Activated T-helper 9 cell treated with anti-CD3 and anti-CD28 coated beads, Interleukin-2, amount 50 U/mL, for 16 hours (primary cell): ENCODE measurements around the gene IRF4.

ENCODE experiments used
- DNase-seq: peaks from one replicate; pipeline ENCODE4 v3.0.0-alpha.2; 2020; ENCODE audit warnings: low read depth

The IRF4 gene

GRCh38 chr6:391559-392440, at the start of gene IRF4:
IRF4 (plus strand) TSS chr6:391752; CDS start chr6:393153, 1,401 bp downstream.
- peak; percentile 74 for DNase-seq

GRCh38 chr6:341914-342831, 49.4 kb upstream of the IRF4 start:
- no peak for DNase-seq

GRCh38 chr6:342832-343179, 48.7 kb upstream of the IRF4 start:
- no peak for DNase-seq

GRCh38 chr6:343226-343935, 48.2 kb upstream of the IRF4 start:
- DNase-seq = no peak

- DNase-seq = no peak
These were observed 47.4 kb upstream of the IRF4 start for GRCh38 chr6:343960-344815.

GRCh38 chr6:344816-345340, 46.7 kb upstream of the IRF4 start:
- no peak for DNase-seq

GRCh38 chr6:345747-346385, 45.7 kb upstream of the IRF4 start:
- DNase-seq = no peak

- no peak for DNase-seq
These were observed 45.0 kb upstream of the IRF4 start for GRCh38 chr6:346386-347030.

- no peak for DNase-seq
These were observed 44.3 kb upstream of the IRF4 start for GRCh38 chr6:347232-347631.

- DNase-seq = no peak
These were observed 43.3 kb upstream of the IRF4 start for GRCh38 chr6:347951-348859.

GRCh38 chr6:348860-349396, 42.6 kb upstream of the IRF4 start:
- no peak for DNase-seq

- no peak for DNase-seq
These were observed 42.0 kb upstream of the IRF4 start for GRCh38 chr6:349491-349921.

- DNase-seq = no peak
These were observed 41.2 kb upstream of the IRF4 start for GRCh38 chr6:350371-350770.

- DNase-seq = no peak
These were observed 40.3 kb upstream of the IRF4 start for GRCh38 chr6:351011-351866.

GRCh38 chr6:351867-352289, 39.7 kb upstream of the IRF4 start:
- DNase-seq = no peak

- DNase-seq = no peak
These were observed 39.1 kb upstream of the IRF4 start for GRCh38 chr6:352474-352873.

GRCh38 chr6:352896-353470, 38.6 kb upstream of the IRF4 start:
- no peak for DNase-seq
